Measurements from ENCODE around the gene HSPA2.

- TF ChIP-seq POLR2AphosphoS5 (IDR thresholded peaks at IDR 0.05; ENCODE audit: low read depth, low read length) (no peak), CTCF (IDR thresholded peaks at IDR 0.05) (no peak), ELF1 (IDR thresholded peaks at IDR 0.05) (no peak), SIN3A (IDR thresholded peaks at IDR 0.05; ENCODE audit: borderline replicate concordance, low read depth, low read length) (no peak), RXRA (IDR thresholded peaks at IDR 0.05; ENCODE audit: borderline replicate concordance, low read depth) (no peak), YY1 (IDR thresholded peaks at IDR 0.05; ENCODE audit: low read depth) (no peak), RFX5 (IDR thresholded peaks at IDR 0.05; ENCODE audit: low read length) (no peak), CHD2 (IDR thresholded peaks at IDR 0.05; ENCODE audit: low read length, partially characterized antibody) (no peak), RAD21 (IDR thresholded peaks at IDR 0.05; ENCODE audit: low read length) (no peak), EP300 (IDR thresholded peaks at IDR 0.05; ENCODE audit: borderline replicate concordance in 1 of 2, low read depth in 1 of 2, low read length in 1 of 2) (no peak), EZH2phosphoT487 (IDR thresholded peaks at IDR 0.05; ENCODE audit: borderline replicate concordance, low read depth) (no peak), SMC3 (IDR thresholded peaks at IDR 0.05; ENCODE audit: low read depth, low read length) (no peak), MXI1 (IDR thresholded peaks at IDR 0.05; ENCODE audit: low read depth, low read length) (no peak), MEF2A (IDR thresholded peaks at IDR 0.05; ENCODE audit: borderline replicate concordance, low read depth) (no peak)
These were observed 15.2 kb upstream of the HSPA2 start for GRCh38 chr14:64525354-64525753.
